ENCODE results near the gene SLC25A5. TPM values are rescaled to one million over a fixed set of nuclear protein-coding genes. Genes with fewer than 3 reads are reported as not detected.
A peak's percentile ranks its signal among the peaks of the same experiment; 100 is the strongest.

SLC25A5 gene
- 100 to 1,000 TPM; 268 to 328 (median 299) TPM for total RNA-seq

DNA sequence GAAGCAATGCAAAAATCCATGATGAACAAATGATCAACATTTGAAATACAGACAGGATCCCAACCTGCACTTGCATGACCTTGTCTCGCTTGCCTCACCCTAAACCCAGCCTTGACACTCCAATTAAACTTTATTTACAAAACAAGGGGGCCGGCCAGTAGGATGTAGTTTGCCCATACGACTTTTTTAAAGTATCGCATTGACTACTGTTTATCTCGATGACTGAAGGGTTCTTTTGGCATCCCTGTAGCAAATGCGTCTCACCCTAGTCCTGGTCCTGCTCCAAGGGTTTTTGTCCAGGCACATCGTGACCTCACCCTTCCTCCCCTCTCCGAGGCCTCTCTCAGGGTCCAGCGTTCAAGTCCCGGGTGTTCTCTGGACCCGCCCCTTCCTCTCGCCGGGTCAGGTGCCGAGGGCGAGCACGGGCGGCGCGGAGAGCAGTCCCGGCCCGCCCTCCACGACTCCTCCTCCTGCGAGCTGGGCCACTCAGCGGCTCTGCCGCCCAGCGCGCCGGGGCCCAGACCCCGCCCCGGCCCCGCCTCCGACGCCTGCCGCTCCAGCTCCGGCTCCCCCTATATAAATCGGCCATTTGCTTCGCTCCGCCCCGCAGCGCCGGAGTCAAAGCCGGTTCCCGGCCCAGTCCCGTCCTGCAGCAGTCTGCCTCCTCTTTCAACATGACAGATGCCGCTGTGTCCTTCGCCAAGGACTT, at the start of gene SLC25A5:
SLC25A5 (plus strand) TSS at position 603 of the 709 bp plus-strand sequence; CDS start at position 675, 72 bp downstream.
- Histone ChIP-seq H3K9me3 (no peaks in the 10 kb centered on the region), H3K4me3 (peak within 1 kb of the TSS; percentile 77 to 86 (median 80)), H3K27ac (replicated peaks in 1 of 4) (peak within 1 kb of the TSS; percentile 95 to 98 (median 96)), H3K4me1 (peaks cover 0 to 17% (median 14%) of the 10 kb centered on the region in 4 donors), H3K27me3 (no peaks in the 10 kb centered on the region), H3K36me3 (peaks cover 0 to 20% (median 16%) of the 10 kb centered on the region in 4 donors)
- WGBS = 50% methylated on average over 12 of the region's 46 CpGs
- TF ChIP-seq EP300 (IDR thresholded peaks at IDR 0.05) (no peak), POLR2A (IDR thresholded peaks at IDR 0.05; ENCODE audit: low read depth) (peak; percentile 78), POLR2AphosphoS5 (IDR thresholded peaks at IDR 0.05) (peak; percentile 84 to 97)
- TF ChIP-seq, protein P1, sequence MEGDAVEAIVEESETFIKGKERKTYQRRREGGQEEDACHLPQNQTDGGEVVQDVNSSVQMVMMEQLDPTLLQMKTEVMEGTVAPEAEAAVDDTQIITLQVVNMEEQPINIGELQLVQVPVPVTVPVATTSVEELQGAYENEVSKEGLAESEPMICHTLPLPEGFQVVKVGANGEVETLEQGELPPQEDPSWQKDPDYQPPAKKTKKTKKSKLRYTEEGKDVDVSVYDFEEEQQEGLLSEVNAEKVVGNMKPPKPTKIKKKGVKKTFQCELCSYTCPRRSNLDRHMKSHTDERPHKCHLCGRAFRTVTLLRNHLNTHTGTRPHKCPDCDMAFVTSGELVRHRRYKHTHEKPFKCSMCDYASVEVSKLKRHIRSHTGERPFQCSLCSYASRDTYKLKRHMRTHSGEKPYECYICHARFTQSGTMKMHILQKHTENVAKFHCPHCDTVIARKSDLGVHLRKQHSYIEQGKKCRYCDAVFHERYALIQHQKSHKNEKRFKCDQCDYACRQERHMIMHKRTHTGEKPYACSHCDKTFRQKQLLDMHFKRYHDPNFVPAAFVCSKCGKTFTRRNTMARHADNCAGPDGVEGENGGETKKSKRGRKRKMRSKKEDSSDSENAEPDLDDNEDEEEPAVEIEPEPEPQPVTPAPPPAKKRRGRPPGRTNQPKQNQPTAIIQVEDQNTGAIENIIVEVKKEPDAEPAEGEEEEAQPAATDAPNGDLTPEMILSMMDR (IDR thresholded peaks at IDR 0.05) = no peak
- peak; percentile 92 for DNase-seq (ENCODE audit: extremely low spot score)
- intact Hi-C loops (cut with DNase I) = no loop called here

DNA sequence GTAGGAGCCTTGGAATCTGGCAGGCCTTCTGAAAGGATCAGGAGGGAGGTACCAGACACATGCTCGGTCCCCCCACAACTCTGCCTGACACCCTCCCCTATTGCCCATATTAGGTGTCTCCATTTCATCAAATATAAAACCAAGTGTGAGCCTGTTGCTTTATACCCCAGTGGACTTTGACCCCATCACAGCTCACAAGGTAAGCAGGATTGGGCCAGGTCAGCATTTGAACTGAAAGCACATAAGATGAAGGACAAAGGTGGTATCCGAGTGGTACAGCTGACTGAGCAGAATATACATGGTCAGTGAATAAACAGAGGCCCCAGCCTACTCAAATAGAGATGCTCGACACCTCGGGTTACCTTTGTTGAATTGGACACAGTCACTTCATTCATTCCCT, 49.1 kb upstream of the SLC25A5 start:
- H3K4me3 ChIP-seq = no peak overlapping the region
- no peaks in the 10 kb centered on the region for H3K9me3 ChIP-seq
- no peaks in the 10 kb centered on the region for H3K27me3 ChIP-seq
- no peak for DNase-seq (ENCODE audit: extremely low spot score)
- H3K27ac ChIP-seq (replicated peaks in 1 of 4) = no peak overlapping the region
- intact Hi-C loops (cut with DNase I) = no loop called here
- peaks cover 0 to 23% (median 6%) of the 10 kb centered on the region in 4 donors for H3K36me3 ChIP-seq
- no peaks in the 10 kb centered on the region for H3K4me1 ChIP-seq
- TF ChIP-seq EP300 (IDR thresholded peaks at IDR 0.05) (no peak), POLR2AphosphoS5 (IDR thresholded peaks at IDR 0.05) (no peak), POLR2A (IDR thresholded peaks at IDR 0.05; ENCODE audit: low read depth) (no peak)
- TF ChIP-seq, protein P1 (IDR thresholded peaks at IDR 0.05) = no peak
- 77% methylated on average over 4 of the region's 4 CpGs for WGBS

DNA sequence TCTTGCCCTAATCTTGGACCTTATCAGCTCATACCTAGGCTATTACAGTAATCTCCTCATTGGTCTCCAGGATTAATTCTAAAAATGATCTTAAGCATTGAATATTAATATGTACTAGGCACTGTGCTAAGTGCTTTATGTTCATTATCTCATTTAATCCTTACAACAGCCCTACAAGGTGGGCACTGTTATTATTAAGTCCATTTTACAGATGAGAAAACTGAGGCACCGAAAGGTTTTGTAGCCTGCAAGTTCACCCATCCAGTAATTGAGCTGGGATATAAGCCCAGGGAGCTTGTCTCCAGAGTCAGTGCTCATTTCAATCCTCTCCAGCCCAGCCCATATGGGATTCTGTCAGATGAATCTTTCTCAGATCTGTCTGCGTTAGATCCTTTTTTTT, 48.3 kb upstream of the SLC25A5 start:
- Histone ChIP-seq H3K4me1 (no peaks in the 10 kb centered on the region), H3K36me3 (peaks cover 0 to 23% (median 6%) of the 10 kb centered on the region in 4 donors), H3K9me3 (no peaks in the 10 kb centered on the region), H3K27me3 (no peaks in the 10 kb centered on the region), H3K4me3 (no peak overlapping the region), H3K27ac (replicated peaks in 1 of 4) (no peak overlapping the region)
- intact Hi-C loops (cut with DNase I) = no loop called here
- DNase-seq (ENCODE audit: extremely low spot score) = no peak
- TF ChIP-seq, protein P1 (IDR thresholded peaks at IDR 0.05) = no peak
- no peak for TF ChIP-seq POLR2A (IDR thresholded peaks at IDR 0.05; ENCODE audit: low read depth)
- no peak for TF ChIP-seq POLR2AphosphoS5 (IDR thresholded peaks at IDR 0.05)
- no peak for TF ChIP-seq EP300 (IDR thresholded peaks at IDR 0.05)
- 70% methylated on average over 2 of the region's 2 CpGs for WGBS

DNA sequence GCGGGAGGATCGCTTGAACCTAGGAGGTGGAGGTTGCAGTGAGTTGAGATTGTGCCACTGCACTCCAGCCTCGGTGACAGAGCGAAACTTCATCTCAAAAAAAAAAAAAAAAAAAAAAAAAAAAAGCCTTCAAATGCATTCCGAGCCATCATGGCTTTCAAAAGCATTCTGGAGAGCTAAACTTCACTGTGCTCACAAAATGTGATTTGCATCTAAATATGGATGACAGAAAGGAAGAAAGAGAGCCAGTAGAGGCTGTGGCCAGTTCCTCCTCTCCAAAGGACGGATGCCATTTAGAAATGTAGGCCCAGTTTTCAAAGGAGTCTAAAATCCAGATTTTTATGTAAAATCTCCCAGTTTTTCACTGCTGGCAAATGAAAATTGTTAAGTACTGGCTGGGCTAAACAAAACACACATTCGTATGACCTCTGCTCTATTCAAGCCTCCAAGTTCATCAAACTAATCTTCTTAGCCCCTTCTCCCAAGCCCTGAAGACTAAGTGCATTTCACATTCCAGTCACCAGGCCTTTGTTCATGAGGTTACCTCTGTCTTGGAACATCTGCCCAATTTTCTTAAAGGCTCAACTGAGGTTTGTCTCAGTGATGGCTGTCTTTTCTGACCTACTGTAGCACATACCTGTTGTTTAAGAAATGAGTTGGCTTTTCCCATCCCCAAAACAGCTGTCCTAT, 47.1 kb upstream of the SLC25A5 start:
- DNase-seq (ENCODE audit: extremely low spot score) = no peak
- H3K4me3 ChIP-seq = no peak overlapping the region
- H3K4me1 ChIP-seq = no peaks in the 10 kb centered on the region
- H3K36me3 ChIP-seq = peaks cover 0 to 23% (median 6%) of the 10 kb centered on the region in 4 donors
- no peak overlapping the region for H3K27ac ChIP-seq (replicated peaks in 1 of 4)
- H3K9me3 ChIP-seq = no peaks in the 10 kb centered on the region
- 76% methylated on average over 7 of the region's 7 CpGs for WGBS
- no peaks in the 10 kb centered on the region for H3K27me3 ChIP-seq
- TF ChIP-seq, protein P1 (IDR thresholded peaks at IDR 0.05) = no peak
- TF ChIP-seq POLR2A (IDR thresholded peaks at IDR 0.05; ENCODE audit: low read depth) = no peak
- no peak for TF ChIP-seq EP300 (IDR thresholded peaks at IDR 0.05)
- intact Hi-C loops (cut with DNase I) = no loop called here
